HEK293T (cell line): ENCODE data around the gene IL17D.

Source experiments
- CTCF ChIA-PET: fragments of 350-600 bp; formaldehyde crosslinking; extraction: SDS; loops from one replicate; lab custom pipeline; 2021; ENCODE audit warnings: antibody characterized with exemption, inconsistent platforms; lab: Yijun Ruan, JAX
- POLR2A ChIA-PET: fragments of 350-600 bp; formaldehyde crosslinking; extraction: SDS; loops from one replicate; lab custom pipeline; 2020; ENCODE audit warnings: antibody characterized with exemption, inconsistent platforms; lab: Yijun Ruan, JAX
- DNase-seq: peaks from one replicate; pipeline ENCODE4 v3.0.0; 2012; ENCODE audit warnings: mixed read lengths; ENCODE audit errors: extremely low spot score
- ARNT ChIP-seq: fragments of 450-650 bp; IDR thresholded peaks from 2 replicates; pipeline ENCODE4 v1.6.1; 2017; ENCODE audit warnings: mild to moderate bottlenecking
- BHLHE40 ChIP-seq: fragments of 450-650 bp; IDR thresholded peaks from 2 replicates; pipeline ENCODE4 v1.6.1; 2016; ENCODE audit warnings: mild to moderate bottlenecking, moderate library complexity, borderline replicate concordance
- CTBP1 ChIP-seq: fragments of 450-650 bp; IDR thresholded peaks from 2 replicates; pipeline ENCODE4 v1.6.1; 2016; ENCODE audit warnings: borderline replicate concordance
- ELF4 ChIP-seq: fragments of 450-650 bp; IDR thresholded peaks from 2 replicates; pipeline ENCODE4 v1.6.1; 2017; ENCODE audit warnings: antibody characterized with exemption
- FOXA1 ChIP-seq: fragments of 450-650 bp; IDR thresholded peaks from 2 replicates; pipeline ENCODE4 v1.6.1; 2016; ENCODE audit warnings: mild to moderate bottlenecking
- FOXK2 ChIP-seq: fragments of 450-650 bp; IDR thresholded peaks from 2 replicates; pipeline ENCODE4 v1.6.1; 2016; ENCODE audit warnings: mild to moderate bottlenecking
- FOXM1 ChIP-seq: fragments of 450-650 bp; IDR thresholded peaks from 2 replicates; pipeline ENCODE4 v1.6.1; 2017; ENCODE audit warnings: mild to moderate bottlenecking, borderline replicate concordance
- HDGF ChIP-seq: fragments of 450-650 bp; IDR thresholded peaks from 2 replicates; pipeline ENCODE4 v1.6.1; 2017; ENCODE audit warnings: antibody characterized with exemption, borderline replicate concordance
- L3MBTL2 ChIP-seq: fragments of 450-650 bp; conservative IDR thresholded peaks from 2 replicates; pipeline ENCODE4 v1.6.1; 2016; ENCODE audit warnings: mild to moderate bottlenecking
- LEF1 ChIP-seq: fragments of 450-650 bp; IDR thresholded peaks from 2 replicates; pipeline ENCODE4 v1.6.1; 2017; ENCODE audit warnings: mild to moderate bottlenecking, borderline replicate concordance
- NFRKB ChIP-seq: fragments of 450-650 bp; IDR thresholded peaks from 2 replicates; pipeline ENCODE4 v1.6.1; 2016; ENCODE audit warnings: mild to moderate bottlenecking, moderate library complexity
- SP1 ChIP-seq: fragments of 450-650 bp; IDR thresholded peaks from 2 replicates; pipeline ENCODE4 v1.6.1; 2017
- SUZ12 ChIP-seq: fragments of 450-650 bp; IDR thresholded peaks from 2 replicates; pipeline ENCODE4 v1.6.1; 2016; ENCODE audit warnings: mild to moderate bottlenecking
- TARDBP ChIP-seq: fragments of 450-650 bp; IDR thresholded peaks from 2 replicates; pipeline ENCODE4 v1.6.1; 2016
- ZNF384 ChIP-seq: fragments of 450-650 bp; IDR thresholded peaks from 2 replicates; pipeline ENCODE4 v1.6.1; 2016
- TF ChIP-seq, protein P1 (sequence below): fragments of 450-650 bp; IDR thresholded peaks from 2 replicates; pipeline ENCODE4 v1.6.1; 2016

Gene IL17D

DNA sequence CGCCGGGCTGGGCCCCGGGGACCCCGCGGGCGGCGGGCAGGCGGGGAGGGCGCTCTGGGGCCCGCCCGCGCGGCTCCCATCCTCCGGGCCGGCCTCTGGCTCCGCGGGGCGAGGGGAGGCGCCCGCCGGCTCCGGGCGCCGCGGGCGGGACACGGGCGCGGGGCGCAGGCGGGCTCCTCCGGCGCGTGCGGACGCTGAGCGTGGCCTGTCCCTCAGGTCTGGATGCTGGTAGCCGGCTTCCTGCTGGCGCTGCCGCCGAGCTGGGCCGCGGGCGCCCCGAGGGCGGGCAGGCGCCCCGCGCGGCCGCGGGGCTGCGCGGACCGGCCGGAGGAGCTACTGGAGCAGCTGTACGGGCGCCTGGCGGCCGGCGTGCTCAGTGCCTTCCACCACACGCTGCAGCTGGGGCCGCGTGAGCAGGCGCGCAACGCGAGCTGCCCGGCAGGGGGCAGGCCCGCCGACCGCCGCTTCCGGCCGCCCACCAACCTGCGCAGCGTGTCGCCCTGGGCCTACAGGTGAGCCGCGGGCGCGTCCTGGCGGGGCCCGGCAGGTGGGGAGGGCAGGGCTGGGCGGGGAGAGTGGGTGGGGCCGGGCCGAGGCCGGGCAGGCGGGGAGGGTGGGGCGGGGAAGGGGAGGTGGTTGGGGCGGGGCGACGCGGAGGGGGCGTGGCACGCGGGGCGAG lies 420 bp downstream of the IL17D start:
- DNase-seq, result peak; percentile 75
- ChIA-PET POLR2A (interaction anchor here (0.6 to 0.7 kb wide), 2 partner anchors 24 to 136 kb away, joined by 3 read pairs; no protein-coding TSS in a partner anchor), CTCF (interaction anchor here (0.6 kb wide), 2 partner anchors 16 to 55 kb away, joined by 3 to 4 read pairs; no protein-coding TSS in a partner anchor)
- TF ChIP-seq BHLHE40 (no peak), NFRKB (no peak), SUZ12 (no peak), FOXM1 (no peak), TARDBP (no peak), HDGF (no peak), FOXK2 (no peak), CTBP1 (no peak), FOXA1 (no peak), LEF1 (no peak), ELF4 (no peak)

DNA sequence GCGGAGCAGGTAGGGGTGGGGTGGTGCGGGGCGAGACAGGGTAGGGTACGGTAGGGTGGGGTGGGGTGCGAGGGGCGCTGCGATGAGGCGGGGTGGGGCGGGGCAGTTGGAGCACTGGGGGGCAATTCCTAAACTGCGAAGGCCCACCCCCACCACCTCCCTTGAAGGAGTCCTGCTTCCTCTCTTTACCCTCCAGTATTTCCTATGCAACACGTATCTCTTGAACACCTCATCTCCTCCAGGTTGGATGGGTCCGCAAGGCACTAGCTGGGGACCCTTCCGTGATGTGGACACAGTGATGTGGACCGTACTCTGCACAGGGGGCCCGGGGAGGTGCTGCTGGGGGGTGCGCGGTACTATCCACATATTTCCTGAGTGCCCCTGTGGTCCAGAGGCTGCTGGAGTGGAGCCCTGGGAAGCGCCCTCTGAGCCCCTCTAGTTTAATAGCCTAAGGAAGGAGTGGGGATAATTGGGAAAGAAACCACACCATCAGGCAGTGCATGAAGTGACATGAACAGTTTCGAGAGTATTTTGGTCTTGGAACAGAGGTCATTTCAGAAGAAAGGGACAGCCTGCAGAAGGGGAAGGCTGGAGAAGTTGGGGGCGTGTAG lies 1.1 kb downstream of the IL17D start:
- POLR2A ChIA-PET, result interaction anchor here (0.6 to 0.7 kb wide), 2 partner anchors 25 to 136 kb away, joined by 3 read pairs; no protein-coding TSS in a partner anchor

GRCh38 chr13:20706661-20707060 lies 3.2 kb downstream of the IL17D start:
- ChIA-PET CTCF (interaction anchor here (2.0 kb wide), 1 partner anchor 214 kb away, joined by 6 read pairs; no protein-coding TSS in a partner anchor), POLR2A (no interaction called here)
- DNase-seq, result no peak
- no peak for TF ChIP-seq FOXM1
- no peak for TF ChIP-seq FOXK2
- no peak for TF ChIP-seq L3MBTL2
- no peak for TF ChIP-seq TARDBP
- no peak for TF ChIP-seq SUZ12
- TF ChIP-seq NFRKB, result no peak
- TF ChIP-seq LEF1, result no peak
- no peak for TF ChIP-seq ELF4
- TF ChIP-seq SP1, result no peak
- no peak for TF ChIP-seq ARNT
- TF ChIP-seq CTBP1, result no peak
- TF ChIP-seq BHLHE40, result no peak
- TF ChIP-seq, protein P1, sequence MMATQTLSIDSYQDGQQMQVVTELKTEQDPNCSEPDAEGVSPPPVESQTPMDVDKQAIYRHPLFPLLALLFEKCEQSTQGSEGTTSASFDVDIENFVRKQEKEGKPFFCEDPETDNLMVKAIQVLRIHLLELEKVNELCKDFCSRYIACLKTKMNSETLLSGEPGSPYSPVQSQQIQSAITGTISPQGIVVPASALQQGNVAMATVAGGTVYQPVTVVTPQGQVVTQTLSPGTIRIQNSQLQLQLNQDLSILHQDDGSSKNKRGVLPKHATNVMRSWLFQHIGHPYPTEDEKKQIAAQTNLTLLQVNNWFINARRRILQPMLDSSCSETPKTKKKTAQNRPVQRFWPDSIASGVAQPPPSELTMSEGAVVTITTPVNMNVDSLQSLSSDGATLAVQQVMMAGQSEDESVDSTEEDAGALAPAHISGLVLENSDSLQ, result no peak
- TF ChIP-seq ZNF384, result no peak
- TF ChIP-seq HDGF, result no peak
- TF ChIP-seq FOXA1, result no peak

More for the DNA sequence above, 1.1 kb downstream of the IL17D start:
- DNase-seq, result no peak
- CTCF ChIA-PET, result interaction anchor here (0.5 to 0.6 kb wide), 3 partner anchors 55 to 165 kb away, joined by 3 to 5 read pairs (median 4); no protein-coding TSS in a partner anchor
- TF ChIP-seq HDGF (no peak), CTBP1 (no peak), BHLHE40 (no peak)

GRCh38 chr13:20708216-20708615 lies 4.7 kb downstream of the IL17D start:
- no peak for DNase-seq
- no peak for TF ChIP-seq NFRKB
- TF ChIP-seq SUZ12, result no peak
- TF ChIP-seq L3MBTL2, result no peak
- TF ChIP-seq CTBP1, result no peak
- no peak for TF ChIP-seq ELF4
- TF ChIP-seq BHLHE40, result no peak
- no peak for TF ChIP-seq HDGF
- TF ChIP-seq FOXA1, result no peak
- TF ChIP-seq FOXK2, result no peak
- TF ChIP-seq LEF1, result no peak
- TF ChIP-seq, protein P1, result no peak
- TF ChIP-seq ZNF384, result no peak
- TF ChIP-seq SP1, result no peak
- no peak for TF ChIP-seq TARDBP
- TF ChIP-seq FOXM1, result no peak
- no peak for TF ChIP-seq ARNT
- ChIA-PET POLR2A (no interaction called here), CTCF (interaction anchor here (0.7 kb wide), 1 partner anchor 178 kb away, joined by 5 read pairs; no protein-coding TSS in a partner anchor)

- DNase-seq, result no peak
- ChIA-PET CTCF (no interaction called here), POLR2A (no interaction called here)
- TF ChIP-seq CTBP1, result no peak
- no peak for TF ChIP-seq L3MBTL2
- TF ChIP-seq SP1, result no peak
- TF ChIP-seq FOXK2, result no peak
- no peak for TF ChIP-seq BHLHE40
- no peak for TF ChIP-seq FOXA1
- TF ChIP-seq SUZ12, result no peak
- no peak for TF ChIP-seq TARDBP
- no peak for TF ChIP-seq FOXM1
- no peak for TF ChIP-seq ELF4
- TF ChIP-seq, protein P1, result no peak
- TF ChIP-seq HDGF, result no peak
- no peak for TF ChIP-seq NFRKB
Observed at GRCh38 chr13:20709369-20709768, 5.9 kb downstream of the IL17D start.
